GM21786 (cell line): ENCODE measurements around the gene INTS11.

Experiments
- ATAC-seq: cut with Tn5 transposase; IDR thresholded peaks from one replicate; pipeline ENCODE4 v1.9.1; 2021; ENCODE audit not compliant: unreplicated experiment

Gene INTS11

GRCh38 chr1:1345384-1345783 lies 20.9 kb upstream of the INTS11 start:
- ATAC-seq, result no peak

GRCh38 chr1:1344655-1345361 lies 20.3 kb upstream of the INTS11 start:
- no peak for ATAC-seq

- ATAC-seq, result no peak
These were observed 19.5 kb upstream of the INTS11 start for GRCh38 chr1:1343811-1344421.

- ATAC-seq, result no peak
These were observed 18.2 kb upstream of the INTS11 start for GRCh38 chr1:1342584-1343115.

GRCh38 chr1:1342061-1342562 lies 17.7 kb upstream of the INTS11 start:
- no peak for ATAC-seq

- no peak for ATAC-seq
These were observed 17.1 kb upstream of the INTS11 start for GRCh38 chr1:1341549-1342021.

- no peak for ATAC-seq
These were observed 16.5 kb upstream of the INTS11 start for GRCh38 chr1:1340791-1341548.

GRCh38 chr1:1340185-1340584 lies 15.7 kb upstream of the INTS11 start:
- no peak for ATAC-seq

- ATAC-seq, result no peak
These were observed 13.8 kb upstream of the INTS11 start for GRCh38 chr1:1338278-1338677.

GRCh38 chr1:1337793-1338147 lies 13.3 kb upstream of the INTS11 start:
- ATAC-seq, result no peak

GRCh38 chr1:1336931-1337792 lies 12.7 kb upstream of the INTS11 start:
- no peak for ATAC-seq

- ATAC-seq, result no peak
These were observed 12.0 kb upstream of the INTS11 start for GRCh38 chr1:1336446-1336845.

GRCh38 chr1:1335792-1336248 lies 11.4 kb upstream of the INTS11 start:
- no peak for ATAC-seq

GRCh38 chr1:1335283-1335682 lies 10.8 kb upstream of the INTS11 start:
- ATAC-seq, result no peak

GRCh38 chr1:1334835-1335234 lies 10.4 kb upstream of the INTS11 start:
- ATAC-seq, result no peak

GRCh38 chr1:1333551-1334241 lies 9.2 kb upstream of the INTS11 start:
- ATAC-seq, result no peak

GRCh38 chr1:1332774-1333480 lies 8.5 kb upstream of the INTS11 start:
- no peak for ATAC-seq

GRCh38 chr1:1332031-1332755 lies 7.7 kb upstream of the INTS11 start:
- no peak for ATAC-seq
